HG03457 (cell line): ENCODE results near the gene SLC10A7.

Experiments
- ATAC-seq: cut with Tn5 transposase; IDR thresholded peaks from one replicate; pipeline ENCODE4 v1.9.1; 2021; ENCODE audit warnings: moderate number of reproducible peaks; ENCODE audit not compliant: unreplicated experiment

SLC10A7 gene

GRCh38 chr4:146224326-146224966 lies 297.3 kb downstream of the SLC10A7 start:
- no peak for ATAC-seq

DNA sequence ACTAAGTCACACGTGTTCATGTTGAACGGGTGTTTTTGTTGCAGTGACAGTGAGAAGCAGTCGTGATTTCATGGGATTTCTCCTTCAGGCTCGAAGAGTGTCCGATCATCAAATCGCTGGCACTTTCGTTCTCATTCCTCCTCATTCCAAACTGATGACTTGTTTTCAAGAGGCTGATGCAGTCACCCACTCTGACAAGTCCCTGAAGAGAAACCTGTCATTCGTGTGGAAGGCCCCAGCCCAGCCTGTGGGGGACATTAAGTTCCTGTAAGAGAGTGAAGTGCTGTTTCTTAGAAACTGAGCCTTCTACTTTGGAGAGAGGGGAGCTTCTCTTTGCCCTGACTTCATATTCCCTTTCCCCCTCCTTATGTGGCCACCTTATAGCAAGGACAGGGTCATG lies 299.4 kb downstream of the SLC10A7 start:
- ATAC-seq: no peak

GRCh38 chr4:146214238-146214637 lies 307.5 kb downstream of the SLC10A7 start, which contains the start of gene REELD1:
Gene REELD1 (plus strand): TSS chr4:146214538. CDS start chr4:146216953, 2,415 bp downstream.
- no peak for ATAC-seq

DNA sequence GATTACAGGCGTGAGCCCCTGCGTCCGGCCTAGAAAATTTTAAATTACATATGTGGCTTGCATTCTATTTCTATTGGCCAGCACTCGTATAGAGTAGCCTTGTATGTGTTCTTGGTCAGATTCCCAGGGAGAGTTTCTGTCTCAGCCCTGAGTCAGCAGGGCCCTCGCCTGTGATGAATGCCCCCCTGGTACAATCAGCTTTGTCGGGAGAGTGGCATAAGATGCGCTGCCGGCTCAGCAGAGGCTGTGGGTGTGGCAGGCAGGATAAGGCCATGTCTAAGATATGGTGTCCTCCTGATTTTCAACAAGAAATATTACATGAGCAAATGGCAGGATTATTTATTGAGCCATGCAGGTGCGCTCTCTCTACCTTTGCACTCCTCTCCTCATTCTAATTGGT lies 309.0 kb downstream of the SLC10A7 start:
- no peak for ATAC-seq

- ATAC-seq: no peak
These were observed 310.3 kb downstream of the SLC10A7 start for GRCh38 chr4:146211440-146211839.

DNA sequence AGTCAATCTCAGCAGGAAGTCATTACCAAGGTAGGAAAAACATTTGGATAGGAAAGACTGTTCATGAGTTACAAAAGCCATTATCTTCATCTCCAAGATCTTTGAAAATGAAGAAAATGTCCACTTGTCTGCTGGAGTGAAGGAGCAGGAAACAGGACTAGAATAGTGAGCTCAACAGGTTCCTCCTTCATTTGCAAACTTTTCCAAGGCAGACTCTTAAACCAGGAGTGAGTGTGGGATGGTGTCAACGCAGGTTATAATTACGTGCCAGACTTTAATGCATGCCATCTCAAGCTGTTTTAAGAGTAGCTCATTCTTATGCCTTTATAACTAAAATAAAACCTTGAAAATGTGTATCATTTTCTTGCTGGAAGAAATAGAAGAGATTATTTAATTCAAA lies 310.9 kb downstream of the SLC10A7 start:
- no peak for ATAC-seq

GRCh38 chr4:146207410-146207809 lies 314.3 kb downstream of the SLC10A7 start:
- no peak for ATAC-seq
